DMS153 (cell line): ENCODE data around the gene METTL3.

Experiments used
- DNase-seq: peaks from one replicate; lab custom pipeline; 2025; lab: John Stamatoyannopoulos, UW

Gene METTL3

DNA sequence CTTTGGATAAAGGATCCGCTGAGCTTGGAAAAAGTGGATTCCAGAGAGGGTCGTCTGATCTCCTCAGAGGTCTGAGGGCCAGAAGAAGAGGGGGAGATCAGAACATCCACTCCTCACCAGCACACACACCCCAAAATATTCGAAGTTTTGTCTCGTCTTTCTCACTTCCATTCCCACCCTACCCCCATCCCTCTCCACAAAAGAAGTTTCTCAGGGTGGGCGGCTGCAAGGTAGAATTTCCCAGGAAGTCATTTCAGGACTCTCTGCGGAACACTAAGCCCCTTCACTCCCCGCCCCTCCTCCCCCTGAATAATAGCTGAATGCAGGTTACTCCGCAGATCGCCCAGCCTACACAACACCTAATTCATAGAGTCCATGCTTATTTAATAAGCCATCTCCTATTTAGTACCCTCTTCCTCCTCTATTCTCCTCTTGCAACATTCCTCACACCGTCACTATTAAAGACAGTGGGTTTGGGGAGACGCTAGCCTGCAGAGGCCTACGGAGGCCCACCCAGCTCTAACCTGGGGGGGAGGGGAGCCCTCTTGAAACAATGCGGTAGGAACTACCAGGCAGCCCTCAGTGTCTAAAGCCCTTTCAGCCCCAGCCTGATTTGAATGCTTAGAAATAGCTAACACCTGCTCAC, 15.7 kb upstream of the METTL3 start:
- DNase-seq, result peak; percentile 38

DNA sequence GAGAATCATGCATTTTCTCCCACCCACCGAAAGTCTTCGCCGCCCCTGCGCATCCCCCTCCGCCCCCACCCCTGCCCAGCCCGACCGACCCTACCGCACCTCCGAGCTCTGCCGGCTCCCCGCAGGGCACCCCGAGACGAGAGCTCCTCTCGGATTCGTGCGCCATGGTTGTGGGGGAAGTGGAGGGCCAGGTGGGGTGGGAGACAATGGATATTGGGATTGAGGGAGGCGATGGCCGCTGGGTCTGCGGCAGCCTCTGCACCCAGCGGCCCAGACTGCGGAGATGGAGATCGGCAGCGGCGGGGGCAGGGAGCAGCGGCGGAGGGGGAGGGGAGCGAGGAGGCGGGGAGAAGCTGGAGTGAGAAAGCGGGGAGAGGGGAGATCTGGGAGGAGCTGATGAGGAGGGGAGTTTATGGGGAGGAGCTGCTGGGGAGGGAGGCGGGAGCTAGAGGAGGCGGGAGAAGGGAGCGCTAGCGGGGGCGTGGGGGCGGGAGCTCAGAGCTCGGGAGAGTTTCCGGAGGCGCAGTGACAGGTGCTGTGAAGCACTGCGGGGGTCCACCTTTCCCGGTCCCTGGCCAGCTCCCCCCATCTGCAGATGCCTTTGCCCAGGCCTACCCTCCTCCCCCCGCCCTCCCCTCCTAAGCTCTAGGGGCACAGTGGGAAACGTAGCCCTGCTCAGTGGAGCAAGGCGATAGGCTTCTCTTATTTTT, 15.0 kb upstream of the METTL3 start, which contains the start of gene SALL2:
SALL2 (minus strand) TSS at position 385 of the 710 bp plus-strand sequence; CDS start at position 166, 219 bp downstream.
- DNase-seq, result peak; percentile 88

DNA sequence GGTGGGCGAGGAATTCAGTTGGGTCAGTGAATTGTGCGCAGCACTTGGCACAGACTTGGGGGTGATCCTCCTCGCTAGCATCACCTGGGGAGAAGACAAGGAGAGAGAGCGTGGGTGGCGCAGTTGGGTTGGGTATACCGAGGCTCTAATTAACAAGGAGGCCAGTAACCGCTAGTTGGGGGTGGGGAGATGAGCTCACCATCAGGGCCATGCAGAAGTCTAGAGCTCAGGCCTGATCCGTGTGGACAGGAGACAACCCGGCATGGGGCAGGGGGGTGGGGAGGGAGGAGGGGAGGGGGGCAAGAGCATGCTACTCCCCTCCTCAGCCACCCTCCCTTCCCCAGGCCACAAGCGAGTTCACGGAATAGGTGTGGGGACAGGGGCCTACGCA, 14.4 kb upstream of the METTL3 start:
- no peak for DNase-seq

DNA sequence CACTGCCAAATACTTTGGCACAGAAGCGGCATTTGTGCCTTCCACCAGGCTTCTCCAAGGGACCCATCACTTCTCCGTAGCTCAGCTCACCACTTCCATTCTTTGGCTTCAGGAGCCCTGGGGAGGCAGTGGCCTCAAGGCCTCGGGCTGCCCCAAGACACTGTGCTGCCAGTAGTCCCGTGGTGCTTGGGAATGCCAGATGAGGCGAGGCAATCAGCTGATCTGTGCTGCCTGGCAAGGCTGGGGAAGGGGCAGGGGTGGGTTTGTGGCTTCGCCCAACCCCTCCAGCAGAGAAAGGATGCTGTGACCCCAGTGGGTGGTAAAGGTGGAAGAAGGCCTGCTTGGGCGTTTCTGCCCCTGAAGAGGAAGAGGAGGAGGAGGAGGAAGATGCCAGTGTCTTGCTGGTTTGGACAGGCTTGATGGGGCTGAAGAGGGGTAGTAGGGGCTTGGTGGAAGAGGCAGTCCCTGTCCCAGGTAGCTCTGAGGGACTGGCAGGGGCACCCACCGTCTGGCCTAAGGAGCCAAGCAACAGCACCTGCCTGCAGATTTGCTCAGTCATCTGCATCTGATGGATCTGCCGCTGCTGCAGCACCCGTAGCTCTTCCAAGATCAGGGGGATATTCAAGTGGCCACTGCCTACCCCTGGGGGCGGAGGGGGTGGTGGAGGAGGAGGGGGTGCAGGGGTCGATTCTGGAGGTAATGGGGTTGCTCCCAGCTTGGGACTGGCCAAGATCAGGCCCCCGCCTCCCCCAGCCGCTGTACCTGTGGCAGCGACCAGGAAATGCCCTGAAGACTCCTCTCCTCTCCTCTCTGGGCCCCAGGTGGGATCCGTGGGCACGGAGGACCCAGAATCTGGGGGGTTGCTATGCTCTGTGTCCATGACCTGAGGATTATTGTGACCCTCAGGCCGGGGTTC, 13.7 kb upstream of the METTL3 start:
- no peak for DNase-seq

DNA sequence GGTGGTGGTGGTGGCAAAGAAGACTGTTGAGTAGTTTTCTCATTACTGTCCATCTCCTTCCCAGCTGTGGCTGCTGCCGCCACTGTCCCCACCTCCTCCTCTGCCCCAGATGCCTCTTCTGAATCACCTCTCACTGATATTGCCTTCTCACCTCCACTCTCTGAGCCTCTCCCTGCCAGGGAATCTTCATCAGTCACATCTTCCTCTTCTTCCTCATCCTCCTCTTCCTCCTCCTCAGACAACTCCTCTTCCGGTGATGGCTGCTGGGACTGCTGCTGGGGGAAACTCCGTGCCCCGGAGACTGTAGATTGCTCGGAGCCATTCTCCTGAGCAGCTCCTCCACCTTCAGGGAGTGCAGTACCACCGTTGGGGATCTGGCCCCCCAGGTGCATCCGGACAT, 12.1 kb upstream of the METTL3 start:
- no peak for DNase-seq

DNA sequence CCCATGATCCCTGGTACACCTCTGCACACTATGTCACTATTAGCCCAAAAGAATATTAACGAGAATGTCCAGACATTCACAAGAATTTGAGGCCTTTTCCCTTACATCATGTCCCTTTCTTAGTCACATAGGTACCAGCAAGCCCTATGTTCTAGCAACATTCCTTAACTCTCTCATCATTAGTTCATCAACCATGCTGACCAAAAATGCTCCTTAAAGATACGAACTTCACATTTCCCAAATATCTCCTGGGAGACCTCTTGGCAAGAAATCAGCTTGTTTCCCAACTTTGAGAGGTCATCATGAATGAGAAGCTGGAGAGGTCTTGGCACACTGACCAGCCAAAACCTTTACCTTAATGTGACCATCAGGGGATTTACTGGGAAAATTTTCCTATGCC, 10.4 kb upstream of the METTL3 start:
- DNase-seq, result no peak

DNA sequence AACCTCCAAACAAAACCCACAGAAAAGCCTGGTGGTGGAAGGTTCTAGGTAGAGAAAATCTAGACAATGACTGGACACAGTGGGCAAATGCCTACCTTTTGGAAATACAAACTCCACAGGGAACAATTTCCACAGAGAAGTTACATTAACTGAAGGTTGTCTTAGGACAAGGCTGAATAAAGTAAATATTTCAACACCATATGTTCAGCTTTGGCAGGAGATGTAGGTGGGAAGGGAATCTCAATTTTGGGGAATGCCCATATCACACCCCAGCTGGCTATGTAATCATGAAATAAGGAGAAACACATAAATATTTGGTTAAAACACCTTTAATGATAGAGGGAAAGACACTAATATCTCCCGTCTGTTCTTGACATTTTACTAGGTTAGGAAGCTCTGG, 9.6 kb upstream of the METTL3 start:
- DNase-seq, result no peak

DNA sequence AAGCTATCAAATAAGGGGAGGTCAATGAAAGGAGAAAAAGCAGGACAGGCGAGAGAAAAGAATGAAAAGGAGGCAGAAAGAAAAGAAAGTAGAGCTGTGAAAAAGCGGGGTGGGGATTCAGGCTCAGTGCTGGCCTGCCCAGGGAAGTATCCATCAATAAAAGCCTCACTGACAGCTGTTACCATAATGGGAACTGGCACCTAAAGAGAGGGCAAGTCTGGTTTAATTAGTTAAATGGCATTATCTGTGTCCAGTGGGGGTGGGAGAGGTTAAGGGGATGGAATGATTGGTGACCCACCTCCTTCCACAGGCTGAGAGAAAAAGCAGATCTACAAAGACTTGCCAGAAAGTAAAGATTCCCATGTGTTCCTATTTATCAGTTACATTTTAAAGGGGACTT, 7.6 kb upstream of the METTL3 start:
- DNase-seq, result no peak

DNA sequence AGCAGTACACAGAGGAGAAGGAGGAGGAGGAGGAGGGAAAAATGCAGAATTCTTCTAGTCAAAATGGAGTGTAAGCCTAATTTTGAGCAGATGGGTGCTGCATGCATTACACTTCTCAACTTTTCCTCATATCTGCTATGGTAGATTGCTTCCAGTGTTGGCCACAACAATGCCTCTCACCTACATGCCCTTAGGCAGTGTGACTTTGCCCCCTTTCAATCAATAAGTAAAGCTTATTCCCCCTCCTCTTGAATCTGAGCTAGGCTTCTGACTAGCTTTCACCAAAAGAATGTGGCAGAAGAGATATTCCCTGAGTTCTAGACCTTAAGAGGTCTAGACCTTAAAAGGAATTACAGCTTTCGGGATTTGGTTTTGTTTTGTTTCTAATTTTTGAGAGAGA, 3.2 kb upstream of the METTL3 start:
- no peak for DNase-seq

DNA sequence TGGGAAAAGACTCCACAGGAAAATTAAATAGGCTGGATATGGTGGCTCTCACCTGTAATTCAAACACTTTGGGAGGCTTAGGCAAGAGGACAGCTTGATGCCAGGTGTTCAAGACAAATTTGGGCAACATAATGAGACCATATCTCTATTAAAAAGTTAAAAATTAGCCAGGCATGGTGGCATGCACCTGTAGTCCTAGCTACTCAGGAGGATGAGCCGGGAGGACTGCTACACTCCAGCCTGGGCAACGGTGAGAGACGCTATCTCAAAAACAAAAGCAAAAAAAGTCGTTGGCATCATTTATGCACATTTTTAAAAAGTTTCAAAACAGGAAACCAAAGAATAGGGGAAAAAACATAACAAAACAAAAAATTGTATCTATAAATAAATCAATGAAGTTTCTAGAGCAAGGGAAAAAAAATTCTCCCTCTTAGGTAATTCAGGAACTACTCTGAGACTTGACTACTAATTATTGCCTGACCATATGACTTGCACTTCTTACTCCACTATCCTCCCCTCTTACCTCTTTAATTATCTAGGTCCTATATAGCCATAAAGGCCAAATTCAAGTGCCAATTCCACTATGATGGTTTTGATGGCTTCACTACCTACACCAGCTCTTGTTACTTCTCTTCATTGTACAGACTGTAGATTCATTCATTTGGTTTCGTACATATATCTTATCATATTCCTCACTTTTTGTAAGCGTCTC, 1.6 kb downstream of the METTL3 start:
- DNase-seq, result no peak

DNA sequence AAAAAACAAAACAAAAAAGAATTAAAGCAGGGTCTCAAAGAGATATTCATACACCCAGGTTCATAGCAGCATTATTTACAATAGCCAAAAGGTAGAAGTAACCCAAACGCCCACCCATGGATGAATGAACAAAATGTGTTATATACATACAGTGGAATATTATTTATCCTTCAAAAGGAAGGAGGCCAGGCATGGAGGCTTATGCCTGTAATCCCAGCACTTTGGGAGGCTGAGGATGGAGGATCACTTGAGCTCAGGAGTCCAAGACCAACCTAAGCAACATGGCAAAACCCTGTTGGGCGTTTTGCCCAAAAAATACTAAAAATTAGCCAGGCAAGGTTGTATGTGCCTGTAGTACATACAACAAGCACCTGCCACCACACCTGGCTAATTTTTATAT, 4.6 kb downstream of the METTL3 start:
- DNase-seq, result no peak

DNA sequence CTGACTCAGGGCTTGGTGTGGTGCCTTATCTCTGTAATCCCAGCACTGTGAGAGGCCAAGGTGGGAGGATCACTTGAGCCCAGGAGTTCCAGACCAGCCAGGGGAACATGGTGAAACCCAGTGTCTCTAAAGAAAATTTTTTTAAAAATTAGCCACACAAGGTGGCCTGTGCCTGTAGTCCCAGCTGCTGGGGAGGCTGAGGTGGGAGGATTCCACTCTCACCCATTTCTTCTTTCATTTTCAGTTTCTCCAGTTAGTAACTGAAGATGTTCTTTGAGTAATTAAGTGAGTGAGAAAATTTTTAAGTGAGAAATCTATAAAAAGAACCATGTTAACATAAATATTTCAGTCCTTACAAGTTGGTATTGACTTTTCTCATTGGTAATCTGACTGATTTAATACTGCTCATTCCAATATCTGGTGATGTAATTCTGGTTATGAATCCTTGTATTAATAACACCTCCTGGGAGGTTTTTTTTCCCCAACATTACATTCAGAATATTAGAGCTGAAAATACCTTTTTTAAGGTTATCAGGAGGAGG, 6.1 kb downstream of the METTL3 start:
- no peak for DNase-seq

DNA sequence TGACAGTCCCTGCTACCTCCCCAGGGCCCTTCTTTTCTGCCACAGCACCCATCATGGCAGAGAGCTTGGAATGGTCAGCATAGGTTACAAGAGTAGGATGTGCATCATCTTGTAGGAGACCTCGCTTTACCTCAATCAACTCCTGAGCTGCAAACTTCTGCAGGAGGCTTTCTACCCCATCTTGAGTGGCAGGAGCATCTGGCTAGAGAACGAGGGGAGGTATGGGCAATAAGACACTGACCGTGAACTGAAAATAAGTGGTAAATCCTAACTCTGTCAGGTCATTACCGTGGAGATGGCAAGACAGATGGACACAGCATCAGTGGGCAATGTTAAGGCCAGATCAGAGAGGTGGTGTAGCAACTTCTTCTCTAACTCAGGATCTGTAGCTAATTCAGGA, 7.8 kb downstream of the METTL3 start:
- no peak for DNase-seq

DNA sequence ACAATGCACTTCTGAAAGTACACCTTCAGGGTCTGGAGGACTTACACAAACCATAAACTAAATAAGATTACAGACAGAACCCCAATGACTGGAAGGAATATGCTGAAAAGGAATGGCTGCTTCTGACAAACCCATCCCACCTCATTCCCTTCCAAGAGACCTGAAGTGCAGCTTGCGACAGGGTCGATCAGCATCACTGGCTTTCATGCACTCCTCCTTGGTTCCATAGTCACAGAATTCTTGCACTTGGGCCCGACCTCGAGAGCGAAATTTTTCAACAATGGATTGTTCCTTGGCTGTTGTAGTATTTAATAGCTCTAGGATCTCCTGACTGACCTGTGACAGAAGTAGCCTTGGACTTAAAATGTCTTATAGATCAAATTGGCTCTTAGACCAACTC, 9.6 kb downstream of the METTL3 start:
- DNase-seq, result no peak

DNA sequence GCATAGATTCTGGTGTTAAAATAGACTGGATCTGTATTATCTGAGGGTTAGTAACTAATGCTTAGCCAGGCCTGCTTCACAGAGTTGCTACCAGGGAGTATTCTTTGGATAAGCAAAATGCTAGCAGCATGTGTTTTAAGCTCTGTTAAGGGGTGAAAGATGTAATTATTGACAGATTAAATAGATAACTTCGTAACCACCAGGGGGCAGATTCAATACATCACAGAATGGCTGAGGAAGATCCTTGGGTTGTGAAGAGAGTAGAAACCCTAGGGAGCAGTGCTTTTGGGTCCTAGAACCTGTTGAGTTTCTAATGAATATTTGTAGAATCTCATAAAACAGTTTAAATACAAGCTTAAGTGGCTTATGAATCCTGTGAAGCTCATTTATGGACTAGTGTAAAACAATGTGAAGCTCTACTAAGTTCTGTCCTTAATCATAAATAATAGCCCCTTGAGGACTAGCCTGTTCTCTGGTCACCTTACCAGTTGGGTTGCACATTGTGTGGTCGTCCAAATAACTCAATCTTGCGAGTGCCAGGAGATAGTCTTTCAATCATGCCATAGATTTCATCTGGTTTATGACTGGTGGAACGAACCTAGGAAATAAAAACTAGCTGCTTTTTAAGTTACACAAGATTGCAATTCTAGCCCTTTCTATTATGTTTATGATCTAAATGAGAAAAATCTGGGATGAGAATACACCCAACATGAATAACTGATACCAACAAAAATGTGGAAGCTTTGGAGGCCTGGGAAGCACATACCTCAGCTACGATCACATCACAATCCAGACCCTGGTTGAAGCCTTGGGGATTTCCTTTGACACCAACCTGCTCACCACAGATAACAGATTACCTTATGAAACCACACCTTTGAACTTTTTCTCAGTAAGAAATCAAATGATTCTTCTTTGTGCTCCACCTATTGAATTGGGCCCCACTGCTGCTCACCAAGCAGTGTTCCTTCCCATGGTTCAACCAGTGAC, 12.3 kb downstream of the METTL3 start:
- peak; percentile 29 for DNase-seq

DNA sequence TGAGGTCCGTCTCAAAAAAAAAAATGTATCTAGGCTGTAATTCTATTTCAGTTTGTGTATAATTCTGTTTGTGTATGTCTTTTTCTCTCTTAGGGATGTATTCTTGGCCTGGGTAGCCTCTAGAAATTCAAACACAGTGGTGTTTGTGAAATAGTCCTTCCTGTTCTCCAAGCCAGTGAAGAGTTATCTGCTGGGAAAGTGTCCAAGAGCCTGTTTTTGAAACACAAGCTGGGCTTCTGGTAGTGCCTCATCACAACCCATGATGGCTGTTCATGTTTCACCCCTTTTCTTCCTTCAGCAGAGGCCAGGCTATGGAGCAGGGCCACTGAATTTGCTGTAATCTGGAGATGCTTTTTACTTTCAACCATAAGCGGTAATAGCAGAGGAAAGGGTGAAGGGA, 14.7 kb downstream of the METTL3 start:
- no peak for DNase-seq

DNA sequence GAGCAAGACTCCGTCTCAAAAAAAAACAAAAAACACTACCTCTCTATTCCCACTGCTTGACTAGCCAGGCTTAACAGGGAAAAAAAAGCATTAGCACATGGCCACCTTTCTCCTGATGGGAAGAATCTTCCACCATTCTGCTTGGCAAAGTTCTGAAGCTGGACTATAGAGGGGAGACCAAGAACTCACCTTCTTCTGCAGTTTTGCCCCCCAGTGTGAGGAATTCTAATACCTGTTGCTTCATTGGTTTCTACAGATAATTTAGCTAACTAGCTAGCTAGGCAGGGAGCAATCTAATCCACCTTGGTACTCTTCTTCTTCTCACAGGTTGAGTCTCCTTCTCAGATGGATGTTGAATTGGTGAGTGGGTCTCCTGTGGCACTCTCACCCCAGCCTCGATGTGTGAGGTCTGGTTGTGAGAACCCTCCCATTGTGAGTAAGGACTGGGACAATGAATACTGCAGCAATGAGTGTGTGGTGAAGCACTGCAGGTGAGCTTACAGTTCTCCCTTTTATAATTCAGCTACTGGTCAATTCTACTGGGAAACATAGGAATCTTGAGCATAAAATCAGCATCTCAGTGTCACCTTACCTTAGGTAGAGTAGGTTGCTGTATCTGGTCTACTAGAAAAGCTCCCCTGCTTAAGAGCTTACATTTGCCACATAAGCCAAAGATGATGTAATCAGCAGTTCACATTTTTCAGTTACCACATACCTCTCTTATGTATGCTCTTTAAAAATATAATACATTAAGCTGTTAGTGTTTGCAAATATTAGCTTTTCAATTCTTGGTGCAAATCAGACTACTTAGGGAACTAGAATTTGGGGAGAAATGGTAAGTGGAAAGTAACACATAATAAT, 16.0 kb downstream of the METTL3 start:
- DNase-seq, result no peak

DNA sequence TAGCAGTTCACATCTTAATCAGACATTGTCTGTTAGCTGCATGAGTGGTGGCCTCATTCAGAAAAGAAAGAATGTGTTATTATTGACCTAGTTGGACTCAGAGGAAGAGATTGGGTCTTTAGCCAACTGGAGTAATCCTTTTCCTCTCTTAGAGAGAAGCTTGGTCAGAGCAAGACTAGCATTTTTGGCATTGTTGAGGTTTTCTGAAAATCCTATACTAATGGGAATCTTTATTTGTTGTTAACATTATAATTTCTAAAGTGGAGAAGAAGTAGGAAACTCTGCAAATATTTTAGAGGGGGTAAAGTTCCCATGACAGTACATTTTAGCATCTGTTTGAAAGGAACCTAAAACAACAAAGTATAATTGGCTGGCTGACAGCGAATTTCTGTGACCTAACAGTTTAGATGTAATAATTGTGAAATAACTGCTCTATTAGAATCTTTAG, 24.5 kb downstream of the METTL3 start:
- DNase-seq, result no peak

DNA sequence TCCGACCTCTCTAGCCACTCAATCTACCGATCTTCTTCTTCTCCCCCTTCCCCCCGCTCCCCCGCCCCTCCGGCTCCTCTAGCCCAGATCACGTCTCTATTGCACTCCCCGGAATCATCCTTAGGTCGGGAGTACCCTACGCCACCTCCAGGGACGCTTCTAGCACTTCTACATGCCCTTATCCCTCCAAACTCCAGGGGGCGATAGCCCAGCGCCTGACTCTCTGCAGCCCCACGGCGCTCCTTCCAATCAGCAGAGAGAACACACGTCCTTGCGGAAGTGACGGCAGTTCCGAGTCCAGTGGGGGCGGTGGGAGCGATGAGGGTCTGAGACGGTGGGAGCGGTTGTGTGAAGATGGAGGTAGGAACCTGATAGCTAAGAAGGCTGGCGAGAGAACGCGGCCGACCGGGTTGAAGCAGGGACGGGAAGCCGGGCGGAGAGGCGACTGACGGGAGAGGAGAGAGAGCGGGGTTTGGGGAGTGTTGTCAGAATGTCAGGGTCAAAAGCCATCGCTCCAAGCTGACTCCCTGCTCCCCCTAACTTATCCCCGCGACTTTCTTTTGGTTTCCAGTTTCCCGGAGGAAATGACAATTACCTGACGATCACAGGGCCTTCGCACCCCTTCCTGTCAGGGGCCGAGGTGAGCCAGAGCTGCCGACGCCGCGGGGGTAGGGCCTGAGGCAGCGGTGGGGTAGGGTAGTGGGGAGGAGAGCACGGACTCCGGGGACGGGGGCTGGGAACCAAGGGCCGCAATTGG, 34.0 kb downstream of the METTL3 start, which contains the start of the genes RAB2B and TOX4:
RAB2B (minus strand) TSS at position 35 of the 757 bp plus-strand sequence. CDS start 87 bp downstream, outside the sequence.
TOX4 (plus strand) TSS at position 271 of the 757 bp plus-strand sequence; CDS start at position 355, 84 bp downstream.
- peak; percentile 97 for DNase-seq
